HEK293T (cell line): ENCODE data around the gene PTPRM.

Source experiments
- CTCF ChIA-PET: fragments of 350-600 bp; formaldehyde crosslinking; extraction: SDS; loops from one replicate; lab custom pipeline; 2021; ENCODE audit warnings: antibody characterized with exemption, inconsistent platforms; lab: Yijun Ruan, JAX
- POLR2A ChIA-PET: fragments of 350-600 bp; formaldehyde crosslinking; extraction: SDS; loops from one replicate; lab custom pipeline; 2020; ENCODE audit warnings: antibody characterized with exemption, inconsistent platforms; lab: Yijun Ruan, JAX
- DNase-seq: peaks from one replicate; pipeline ENCODE4 v3.0.0; 2012; ENCODE audit warnings: mixed read lengths; ENCODE audit errors: extremely low spot score
- ARNT ChIP-seq: fragments of 450-650 bp; IDR thresholded peaks from 2 replicates; pipeline ENCODE4 v1.6.1; 2017; ENCODE audit warnings: mild to moderate bottlenecking
- BHLHE40 ChIP-seq: fragments of 450-650 bp; IDR thresholded peaks from 2 replicates; pipeline ENCODE4 v1.6.1; 2016; ENCODE audit warnings: mild to moderate bottlenecking, moderate library complexity, borderline replicate concordance
- CTBP1 ChIP-seq: fragments of 450-650 bp; IDR thresholded peaks from 2 replicates; pipeline ENCODE4 v1.6.1; 2016; ENCODE audit warnings: borderline replicate concordance
- ELF4 ChIP-seq: fragments of 450-650 bp; IDR thresholded peaks from 2 replicates; pipeline ENCODE4 v1.6.1; 2017; ENCODE audit warnings: antibody characterized with exemption
- FOXA1 ChIP-seq: fragments of 450-650 bp; IDR thresholded peaks from 2 replicates; pipeline ENCODE4 v1.6.1; 2016; ENCODE audit warnings: mild to moderate bottlenecking
- FOXK2 ChIP-seq: fragments of 450-650 bp; IDR thresholded peaks from 2 replicates; pipeline ENCODE4 v1.6.1; 2016; ENCODE audit warnings: mild to moderate bottlenecking
- FOXM1 ChIP-seq: fragments of 450-650 bp; IDR thresholded peaks from 2 replicates; pipeline ENCODE4 v1.6.1; 2017; ENCODE audit warnings: mild to moderate bottlenecking, borderline replicate concordance
- HDGF ChIP-seq: fragments of 450-650 bp; IDR thresholded peaks from 2 replicates; pipeline ENCODE4 v1.6.1; 2017; ENCODE audit warnings: antibody characterized with exemption, borderline replicate concordance
- L3MBTL2 ChIP-seq: fragments of 450-650 bp; conservative IDR thresholded peaks from 2 replicates; pipeline ENCODE4 v1.6.1; 2016; ENCODE audit warnings: mild to moderate bottlenecking
- LEF1 ChIP-seq: fragments of 450-650 bp; IDR thresholded peaks from 2 replicates; pipeline ENCODE4 v1.6.1; 2017; ENCODE audit warnings: mild to moderate bottlenecking, borderline replicate concordance
- NFRKB ChIP-seq: fragments of 450-650 bp; IDR thresholded peaks from 2 replicates; pipeline ENCODE4 v1.6.1; 2016; ENCODE audit warnings: mild to moderate bottlenecking, moderate library complexity
- PKNOX1 ChIP-seq: fragments of 450-650 bp; IDR thresholded peaks from 2 replicates; pipeline ENCODE4 v1.6.1; 2016
- SP1 ChIP-seq: fragments of 450-650 bp; IDR thresholded peaks from 2 replicates; pipeline ENCODE4 v1.6.1; 2017
- SUZ12 ChIP-seq: fragments of 450-650 bp; IDR thresholded peaks from 2 replicates; pipeline ENCODE4 v1.6.1; 2016; ENCODE audit warnings: mild to moderate bottlenecking
- TARDBP ChIP-seq: fragments of 450-650 bp; IDR thresholded peaks from 2 replicates; pipeline ENCODE4 v1.6.1; 2016
- ZNF384 ChIP-seq: fragments of 450-650 bp; IDR thresholded peaks from 2 replicates; pipeline ENCODE4 v1.6.1; 2016

The PTPRM gene

GRCh38 chr18:8381821-8382459 is 814.8 kb downstream of the PTPRM start:
- ChIA-PET POLR2A (no interaction called here), CTCF (no interaction called here)
- TF ChIP-seq ELF4: no peak
- no peak for TF ChIP-seq FOXM1
- no peak for TF ChIP-seq LEF1
- TF ChIP-seq ARNT: no peak
- TF ChIP-seq FOXK2: no peak
- TF ChIP-seq PKNOX1: no peak
- no peak for TF ChIP-seq ZNF384
- TF ChIP-seq SP1: no peak
- TF ChIP-seq TARDBP: no peak
- no peak for TF ChIP-seq CTBP1
- no peak for TF ChIP-seq FOXA1
- no peak for TF ChIP-seq L3MBTL2
- TF ChIP-seq NFRKB: no peak
- no peak for TF ChIP-seq SUZ12
- no peak for TF ChIP-seq HDGF
- no peak for TF ChIP-seq BHLHE40
- no peak for DNase-seq

- CTCF ChIA-PET: no interaction called here
- no peak for DNase-seq
- POLR2A ChIA-PET: no interaction called here
- no peak for TF ChIP-seq TARDBP
- no peak for TF ChIP-seq FOXA1
- TF ChIP-seq ZNF384: no peak
- no peak for TF ChIP-seq NFRKB
- no peak for TF ChIP-seq FOXM1
- no peak for TF ChIP-seq HDGF
- TF ChIP-seq ARNT: no peak
- TF ChIP-seq LEF1: no peak
- no peak for TF ChIP-seq L3MBTL2
- TF ChIP-seq CTBP1: no peak
- no peak for TF ChIP-seq SUZ12
- no peak for TF ChIP-seq PKNOX1
- no peak for TF ChIP-seq ELF4
- TF ChIP-seq SP1: no peak
- TF ChIP-seq FOXK2: no peak
- TF ChIP-seq BHLHE40: no peak
These were observed 818.3 kb downstream of the PTPRM start for GRCh38 chr18:8385400-8385799.

GRCh38 chr18:8386669-8387380 is 819.7 kb downstream of the PTPRM start:
- no peak for TF ChIP-seq SUZ12
- TF ChIP-seq ARNT: no peak
- no peak for TF ChIP-seq LEF1
- no peak for TF ChIP-seq NFRKB
- TF ChIP-seq PKNOX1: no peak
- no peak for TF ChIP-seq FOXA1
- no peak for TF ChIP-seq L3MBTL2
- TF ChIP-seq ELF4: no peak
- DNase-seq: no peak
- ChIA-PET POLR2A (no interaction called here), CTCF (interaction anchor here (0.5 kb wide), 1 partner anchor 334 kb away, joined by 4 read pairs; no protein-coding TSS in a partner anchor)

- ChIA-PET POLR2A (no interaction called here), CTCF (interaction anchor here (0.5 to 1.8 kb wide), 6 partner anchors 9 to 600 kb away, joined by 3 to 6 read pairs (median 4); no protein-coding TSS in a partner anchor)
- TF ChIP-seq LEF1 (no peak), FOXM1 (no peak), NFRKB (no peak), FOXA1 (no peak), TARDBP (no peak), SP1 (no peak), BHLHE40 (no peak), ZNF384 (no peak), PKNOX1 (no peak), L3MBTL2 (no peak), CTBP1 (no peak), ELF4 (no peak), ARNT (no peak), SUZ12 (no peak), FOXK2 (no peak), HDGF (no peak)
- peak; percentile 62 for DNase-seq
These were observed 822.5 kb downstream of the PTPRM start for GRCh38 chr18:8389391-8390340.
